ENCODE results near the gene SELE.
"Not testable (repeated sequence)": the region's sequence is repeated elsewhere in the genome, so short reads cannot be mapped to it uniquely, and the experiment has no call there.

Gene SELE

DNA sequence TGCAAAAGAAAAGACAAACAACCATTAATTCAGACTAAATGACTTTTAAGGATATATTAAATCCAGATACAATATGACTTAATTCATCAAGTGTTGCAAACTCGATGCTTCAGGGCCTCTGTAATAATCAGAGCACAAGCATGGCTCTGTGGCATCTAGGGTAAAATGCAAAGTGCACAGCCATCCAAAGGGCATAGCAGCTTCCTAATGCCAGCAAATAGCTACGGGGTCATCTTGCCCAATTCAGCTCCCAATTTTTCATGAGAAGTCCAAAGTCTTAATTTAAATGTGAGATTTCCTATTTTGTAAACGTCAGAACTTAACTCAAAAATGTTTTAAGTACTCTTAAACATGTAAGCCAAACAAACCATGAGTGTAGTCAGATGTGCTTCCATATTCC lies 7.9 kb downstream of the SELE start:
- Histone ChIP-seq H3K4me3 (ENCODE audit: insufficient read depth, low read depth, low read length) (no peak overlapping the region), H3K27me3 (ENCODE audit: control insufficient read depth, insufficient read depth, low read length, poor library complexity, severe bottlenecking) (no peaks in the 10 kb centered on the region), H3K4me1 (ENCODE audit: control insufficient read depth, insufficient read depth, low read length) (no peaks in the 10 kb centered on the region), H3K36me3 (ENCODE audit: control insufficient read depth, insufficient read depth, low read length) (no peaks in the 10 kb centered on the region), H3K27ac (ENCODE audit: insufficient read depth, low read depth, low read length, poor library complexity, severe bottlenecking) (no peak overlapping the region), H3K9me3 (ENCODE audit: control insufficient read depth, low read length) (no peaks in the 10 kb centered on the region)
- WGBS, 2 experiments = 93 to 95% methylated on average over 3 of the region's 3 CpGs

GRCh38 chr1:169724168-169724567 lies 9.7 kb downstream of the SELE start:
- Histone ChIP-seq H3K27me3 (ENCODE audit: control insufficient read depth, insufficient read depth, low read length, poor library complexity, severe bottlenecking) (no peaks in the 10 kb centered on the region), H3K4me3 (ENCODE audit: insufficient read depth, low read depth, low read length) (no peak overlapping the region), H3K4me1 (ENCODE audit: control insufficient read depth, insufficient read depth, low read length) (no peaks in the 10 kb centered on the region), H3K9me3 (ENCODE audit: control insufficient read depth, low read length) (no peaks in the 10 kb centered on the region), H3K36me3 (ENCODE audit: control insufficient read depth, insufficient read depth, low read length) (no peaks in the 10 kb centered on the region), H3K27ac (ENCODE audit: insufficient read depth, low read depth, low read length, poor library complexity, severe bottlenecking) (no peak overlapping the region)
- 83 to 89% methylated on average over 4 of the region's 4 CpGs for WGBS, 2 experiments

DNA sequence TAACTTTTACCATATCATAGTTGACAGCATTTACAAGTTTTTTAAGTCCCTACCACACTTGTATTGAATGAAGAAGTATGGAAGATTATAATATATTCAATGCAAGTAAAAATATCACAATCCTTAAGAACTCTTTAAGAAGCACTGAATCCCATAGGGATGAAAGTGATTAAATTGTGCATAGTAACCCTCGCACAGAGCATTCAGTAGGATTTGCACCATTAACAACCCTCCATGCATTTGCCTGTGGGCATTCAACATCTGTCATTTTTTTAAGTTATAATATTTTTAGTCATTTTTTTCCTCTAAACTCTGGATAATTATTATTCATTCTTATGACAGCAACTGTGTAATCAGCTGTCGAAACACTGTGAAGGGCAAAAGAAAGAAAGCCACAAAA lies 10.1 kb downstream of the SELE start:
- Histone ChIP-seq H3K27ac (ENCODE audit: insufficient read depth, low read depth, low read length, poor library complexity, severe bottlenecking) (no peak overlapping the region), H3K4me3 (ENCODE audit: insufficient read depth, low read depth, low read length) (no peak overlapping the region), H3K27me3 (ENCODE audit: control insufficient read depth, insufficient read depth, low read length, poor library complexity, severe bottlenecking) (no peaks in the 10 kb centered on the region), H3K36me3 (ENCODE audit: control insufficient read depth, insufficient read depth, low read length) (no peaks in the 10 kb centered on the region), H3K9me3 (ENCODE audit: control insufficient read depth, low read length) (no peaks in the 10 kb centered on the region), H3K4me1 (ENCODE audit: control insufficient read depth, insufficient read depth, low read length) (no peaks in the 10 kb centered on the region)
- 90 to 100% methylated on average over 2 of the region's 2 CpGs for WGBS, 2 experiments

DNA sequence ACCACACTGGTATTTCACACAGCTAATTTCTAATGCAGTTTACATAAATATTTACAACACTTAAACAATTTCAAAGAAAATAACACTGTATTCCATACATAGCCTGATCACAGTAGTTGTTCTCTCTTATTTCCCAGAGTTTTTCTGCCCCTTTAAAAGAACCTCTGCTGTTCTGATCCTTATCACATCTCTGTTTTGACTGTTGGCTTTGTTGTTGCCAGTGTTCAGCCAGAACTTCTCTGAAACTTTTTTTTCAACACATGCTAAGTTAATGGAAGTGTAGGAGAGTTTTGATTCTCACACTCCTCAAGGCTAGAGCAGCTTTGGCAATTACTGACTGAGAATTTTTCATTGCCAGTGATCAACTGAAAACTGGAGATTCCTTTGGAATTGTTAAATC lies 11.1 kb downstream of the SELE start:
- no peaks in the 10 kb centered on the region for H3K36me3 ChIP-seq (ENCODE audit: control insufficient read depth, insufficient read depth, low read length)
- H3K27me3 ChIP-seq (ENCODE audit: control insufficient read depth, insufficient read depth, low read length, poor library complexity, severe bottlenecking) = no peaks in the 10 kb centered on the region
- no peak overlapping the region for H3K4me3 ChIP-seq (ENCODE audit: insufficient read depth, low read depth, low read length)
- no peaks in the 10 kb centered on the region for H3K9me3 ChIP-seq (ENCODE audit: control insufficient read depth, low read length)
- no peaks in the 10 kb centered on the region for H3K4me1 ChIP-seq (ENCODE audit: control insufficient read depth, insufficient read depth, low read length)
- H3K27ac ChIP-seq (ENCODE audit: insufficient read depth, low read depth, low read length, poor library complexity, severe bottlenecking) = no peak overlapping the region

DNA sequence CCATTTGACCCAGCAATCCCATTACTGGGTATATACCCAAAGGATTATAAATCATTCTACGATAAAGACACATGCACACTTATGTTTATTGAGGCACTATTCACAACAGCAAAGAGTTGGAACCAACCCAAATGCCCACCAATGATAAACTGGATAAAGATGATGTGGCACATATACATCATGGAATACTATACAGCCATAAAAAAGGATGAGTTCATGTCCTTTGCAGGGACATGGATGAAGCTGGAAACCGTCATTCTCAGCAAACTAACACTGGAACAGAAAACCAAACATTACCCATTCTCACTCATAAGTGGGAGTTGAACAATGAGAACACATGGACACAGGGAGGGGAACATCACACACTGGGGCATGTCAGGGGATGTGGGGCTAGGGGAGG lies 18.8 kb downstream of the SELE start:
- H3K27me3 ChIP-seq (ENCODE audit: control insufficient read depth, insufficient read depth, low read length, poor library complexity, severe bottlenecking); H3K4me3 ChIP-seq (ENCODE audit: insufficient read depth, low read depth, low read length); H3K27ac ChIP-seq (ENCODE audit: insufficient read depth, low read depth, low read length, poor library complexity, severe bottlenecking); H3K4me1 ChIP-seq (ENCODE audit: control insufficient read depth, insufficient read depth, low read length); H3K36me3 ChIP-seq (ENCODE audit: control insufficient read depth, insufficient read depth, low read length); H3K9me3 ChIP-seq (ENCODE audit: control insufficient read depth, low read length): not testable (repeated sequence)
- WGBS, 2 experiments = 100% methylated on average over 1 to 2 of the region's 2 CpGs

- H3K4me1 ChIP-seq (ENCODE audit: control insufficient read depth, insufficient read depth, low read length); H3K27me3 ChIP-seq (ENCODE audit: control insufficient read depth, insufficient read depth, low read length, poor library complexity, severe bottlenecking); H3K27ac ChIP-seq (ENCODE audit: insufficient read depth, low read depth, low read length, poor library complexity, severe bottlenecking); H3K9me3 ChIP-seq (ENCODE audit: control insufficient read depth, low read length); H3K4me3 ChIP-seq (ENCODE audit: insufficient read depth, low read depth, low read length); H3K36me3 ChIP-seq (ENCODE audit: control insufficient read depth, insufficient read depth, low read length): not testable (repeated sequence)
- WGBS, 2 experiments = 92 to 93% methylated on average over 4 of the region's 5 CpGs
Measured at GRCh38 chr1:169713090-169713489, 20.8 kb downstream of the SELE start.

DNA sequence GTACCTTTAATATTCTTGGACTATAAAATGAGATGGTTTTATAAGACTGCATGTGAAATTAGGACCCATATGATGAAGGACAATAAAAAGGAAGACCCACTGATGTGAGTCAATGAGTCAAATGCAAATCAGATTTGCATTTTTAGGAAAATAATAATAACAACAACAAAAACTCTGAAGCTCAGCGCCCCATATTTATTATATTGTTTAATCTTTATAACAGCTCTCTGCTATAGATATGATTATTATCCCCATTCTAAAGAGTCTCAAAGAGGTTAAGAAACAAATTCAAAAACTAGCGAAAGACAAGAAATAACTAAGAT lies 21.6 kb downstream of the SELE start:
- no peak overlapping the region for H3K27ac ChIP-seq (ENCODE audit: insufficient read depth, low read depth, low read length, poor library complexity, severe bottlenecking)
- no peak overlapping the region for H3K4me3 ChIP-seq (ENCODE audit: insufficient read depth, low read depth, low read length)
- no peaks in the 10 kb centered on the region for H3K4me1 ChIP-seq (ENCODE audit: control insufficient read depth, insufficient read depth, low read length)
- H3K27me3 ChIP-seq (ENCODE audit: control insufficient read depth, insufficient read depth, low read length, poor library complexity, severe bottlenecking) = no peaks in the 10 kb centered on the region
- 100% methylated on average over 1 of the region's 2 CpGs for WGBS, 2 experiments
- no peaks in the 10 kb centered on the region for H3K36me3 ChIP-seq (ENCODE audit: control insufficient read depth, insufficient read depth, low read length)
- no peaks in the 10 kb centered on the region for H3K9me3 ChIP-seq (ENCODE audit: control insufficient read depth, low read length)

- Histone ChIP-seq H3K9me3 (ENCODE audit: control insufficient read depth, low read length) (no peaks in the 10 kb centered on the region), H3K27ac (ENCODE audit: insufficient read depth, low read depth, low read length, poor library complexity, severe bottlenecking) (no peak within 1 kb of the TSS), H3K27me3 (ENCODE audit: control insufficient read depth, insufficient read depth, low read length, poor library complexity, severe bottlenecking) (no peaks in the 10 kb centered on the region), H3K4me1 (ENCODE audit: control insufficient read depth, insufficient read depth, low read length) (no peaks in the 10 kb centered on the region), H3K4me3 (ENCODE audit: insufficient read depth, low read depth, low read length) (no peak within 1 kb of the TSS), H3K36me3 (ENCODE audit: control insufficient read depth, insufficient read depth, low read length) (no peaks in the 10 kb centered on the region)
- WGBS, 2 experiments = 20 to 22% methylated on average over 6 of the region's 6 CpGs
Measured at GRCh38 chr1:169711469-169712308, 22.2 kb downstream of the SELE start, which contains the start of gene SELL. Gene SELL (minus strand): TSS chr1:169711620. CDS start chr1:169711498, 122 bp downstream.

DNA sequence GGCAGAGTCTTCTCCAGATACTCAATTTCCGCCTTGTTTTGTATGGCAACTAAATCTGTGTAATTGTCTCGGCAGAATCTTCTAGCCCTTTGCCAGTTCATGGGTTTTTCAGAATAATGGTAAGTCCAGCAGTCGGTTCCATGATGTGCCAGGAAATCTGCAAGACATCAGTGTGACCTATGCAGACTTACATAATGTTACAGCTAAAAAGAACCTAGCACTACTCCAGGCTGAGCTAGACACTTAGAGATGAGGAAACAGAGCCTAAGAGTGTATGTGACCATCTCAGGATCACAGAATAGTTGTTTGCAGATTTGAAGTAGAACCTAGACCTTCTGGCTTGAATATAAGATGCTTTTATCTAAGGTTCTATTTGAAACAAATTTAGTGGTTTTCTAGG lies 25.2 kb downstream of the SELE start:
- Histone ChIP-seq H3K4me3 (ENCODE audit: insufficient read depth, low read depth, low read length) (no peak overlapping the region), H3K4me1 (ENCODE audit: control insufficient read depth, insufficient read depth, low read length) (no peaks in the 10 kb centered on the region), H3K9me3 (ENCODE audit: control insufficient read depth, low read length) (no peaks in the 10 kb centered on the region), H3K27me3 (ENCODE audit: control insufficient read depth, insufficient read depth, low read length, poor library complexity, severe bottlenecking) (no peaks in the 10 kb centered on the region), H3K27ac (ENCODE audit: insufficient read depth, low read depth, low read length, poor library complexity, severe bottlenecking) (no peak overlapping the region), H3K36me3 (ENCODE audit: control insufficient read depth, insufficient read depth, low read length) (no peaks in the 10 kb centered on the region)
- 91 to 98% methylated on average over 3 of the region's 3 CpGs for WGBS, 2 experiments

DNA sequence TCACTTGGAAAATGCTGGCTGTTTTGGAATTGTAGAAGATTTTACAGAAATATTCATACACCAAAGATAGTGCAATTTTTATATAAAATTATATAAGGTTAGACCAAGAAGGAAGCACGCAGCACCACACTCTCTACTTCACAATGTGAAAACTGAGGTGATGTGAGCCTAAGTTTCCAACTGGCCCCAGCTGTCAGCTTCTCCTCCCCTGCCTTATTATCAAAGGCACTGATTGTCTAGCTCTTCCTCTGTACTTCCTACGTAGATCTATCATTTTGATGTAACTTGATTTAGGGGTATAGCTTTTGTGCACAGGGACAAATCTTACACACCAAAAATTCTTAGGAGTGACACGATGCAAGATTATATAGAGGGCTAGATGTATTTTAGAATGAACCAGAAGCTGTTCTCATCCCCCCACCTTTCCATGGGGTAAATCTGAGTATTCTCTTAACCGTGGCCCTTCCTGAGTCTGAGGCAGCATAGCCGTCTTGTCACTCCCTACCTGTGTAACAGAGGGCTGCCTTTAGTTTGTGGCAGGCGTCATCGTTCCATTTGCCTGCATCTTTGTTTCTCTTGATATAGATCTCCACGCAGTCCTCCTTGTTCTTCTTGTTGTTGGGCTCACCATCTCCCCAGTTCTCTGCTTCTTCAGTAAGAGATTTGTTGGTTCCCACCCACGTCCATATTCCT lies 25.8 kb downstream of the SELE start:
- H3K36me3 ChIP-seq (ENCODE audit: control insufficient read depth, insufficient read depth, low read length) = no peaks in the 10 kb centered on the region
- H3K27me3 ChIP-seq (ENCODE audit: control insufficient read depth, insufficient read depth, low read length, poor library complexity, severe bottlenecking) = no peaks in the 10 kb centered on the region
- 89 to 92% methylated on average over 7 to 9 of the region's 9 CpGs for WGBS, 2 experiments
- H3K9me3 ChIP-seq (ENCODE audit: control insufficient read depth, low read length) = no peaks in the 10 kb centered on the region
- no peak overlapping the region for H3K27ac ChIP-seq (ENCODE audit: insufficient read depth, low read depth, low read length, poor library complexity, severe bottlenecking)
- no peak overlapping the region for H3K4me3 ChIP-seq (ENCODE audit: insufficient read depth, low read depth, low read length)
- H3K4me1 ChIP-seq (ENCODE audit: control insufficient read depth, insufficient read depth, low read length) = no peaks in the 10 kb centered on the region

All from ectodermal cell (in vitro differentiated cells).